DOHH2 (cell line): Measurements from ENCODE around the gene SH2B2.

Experiments used
- H3F3A ChIP-seq: fragments of 200-600 bp; sonication (generic), shearing (Covaris generic); 2 replicates; pipeline ENCODE4 v1.6.0; 2016; ENCODE audit warnings: antibody characterized with exemption, mild to moderate bottlenecking; ENCODE audit not compliant: control insufficient read depth, insufficient read depth
- H3K27ac ChIP-seq: fragments of 200-600 bp; sonication (generic); 2 replicates; pipeline ENCODE4 v1.5.1; 2014; ENCODE audit warnings: low read depth, mild to moderate bottlenecking, low read length, moderate library complexity
- H3K27me3 ChIP-seq: fragments of 200-600 bp; sonication (generic); 2 replicates; pipeline ENCODE4 v1.6.1; 2014; ENCODE audit warnings: mild to moderate bottlenecking, low read length, mixed read lengths; ENCODE audit not compliant: control insufficient read depth
- H3K36me3 ChIP-seq: fragments of 200-600 bp; sonication (generic); 2 replicates; pipeline ENCODE4 v1.6.1; 2014; ENCODE audit warnings: mild to moderate bottlenecking, low read length, moderate library complexity, mixed read lengths; ENCODE audit not compliant: control insufficient read depth
- H3K4me1 ChIP-seq: fragments of 200-600 bp; sonication (generic); 2 replicates; pipeline ENCODE4 v1.6.1; 2014; ENCODE audit warnings: mild to moderate bottlenecking, low read length, mixed read lengths; ENCODE audit not compliant: control insufficient read depth
- H3K4me2 ChIP-seq: fragments of 200-600 bp; sonication (generic); 2 replicates; pipeline ENCODE4 v1.6.0; 2014; ENCODE audit warnings: mild to moderate bottlenecking, low read length, moderate library complexity
- H3K4me3 ChIP-seq: fragments of 200-600 bp; sonication (generic); 2 replicates; pipeline ENCODE4 v1.5.1; 2014; ENCODE audit warnings: mild to moderate bottlenecking, low read length, mixed read lengths
- H3K79me2 ChIP-seq: fragments of 200-600 bp; sonication (generic); 2 replicates; pipeline ENCODE4 v1.6.1; 2014; ENCODE audit warnings: mild to moderate bottlenecking, low read length, mixed read lengths; ENCODE audit not compliant: control insufficient read depth
- H3K9me2 ChIP-seq: fragments of 200-600 bp; sonication (generic); replicated peaks from 2 replicates; pipeline ENCODE4 v1.6.1; 2014; ENCODE audit warnings: mild to moderate bottlenecking, low read length, mixed read lengths; ENCODE audit not compliant: control insufficient read depth
- H3K9me3 ChIP-seq: fragments of 200-600 bp; sonication (generic); 2 replicates; pipeline ENCODE4 v1.6.1; 2014; ENCODE audit warnings: antibody characterized with exemption, low read length, mixed read lengths; ENCODE audit not compliant: control insufficient read depth, insufficient read depth
- H4K20me1 ChIP-seq: fragments of 200-600 bp; sonication (generic); 2 replicates; pipeline ENCODE4 v1.6.0; 2014; ENCODE audit warnings: low read depth, mild to moderate bottlenecking, antibody characterized with exemption, low read length, moderate library complexity; ENCODE audit not compliant: control insufficient read depth, insufficient read depth
- EZH2phosphoT487 ChIP-seq: fragments of 200-600 bp; sonication (generic); IDR thresholded peaks from 2 replicates; pipeline ENCODE4 v1.6.1; 2017; ENCODE audit warnings: borderline replicate concordance, mild to moderate bottlenecking, antibody characterized with exemption, low read length, moderate library complexity, mixed read lengths
- TF ChIP-seq, protein P1 (sequence below): fragments of 200-600 bp; sonication (generic); IDR thresholded peaks from one replicate; pipeline ENCODE4 v1.5.1; 2014; ENCODE audit warnings: antibody characterized with exemption, mild to moderate bottlenecking, low read depth, low read length; ENCODE audit not compliant: poor library complexity, severe bottlenecking

Gene SH2B2

DNA sequence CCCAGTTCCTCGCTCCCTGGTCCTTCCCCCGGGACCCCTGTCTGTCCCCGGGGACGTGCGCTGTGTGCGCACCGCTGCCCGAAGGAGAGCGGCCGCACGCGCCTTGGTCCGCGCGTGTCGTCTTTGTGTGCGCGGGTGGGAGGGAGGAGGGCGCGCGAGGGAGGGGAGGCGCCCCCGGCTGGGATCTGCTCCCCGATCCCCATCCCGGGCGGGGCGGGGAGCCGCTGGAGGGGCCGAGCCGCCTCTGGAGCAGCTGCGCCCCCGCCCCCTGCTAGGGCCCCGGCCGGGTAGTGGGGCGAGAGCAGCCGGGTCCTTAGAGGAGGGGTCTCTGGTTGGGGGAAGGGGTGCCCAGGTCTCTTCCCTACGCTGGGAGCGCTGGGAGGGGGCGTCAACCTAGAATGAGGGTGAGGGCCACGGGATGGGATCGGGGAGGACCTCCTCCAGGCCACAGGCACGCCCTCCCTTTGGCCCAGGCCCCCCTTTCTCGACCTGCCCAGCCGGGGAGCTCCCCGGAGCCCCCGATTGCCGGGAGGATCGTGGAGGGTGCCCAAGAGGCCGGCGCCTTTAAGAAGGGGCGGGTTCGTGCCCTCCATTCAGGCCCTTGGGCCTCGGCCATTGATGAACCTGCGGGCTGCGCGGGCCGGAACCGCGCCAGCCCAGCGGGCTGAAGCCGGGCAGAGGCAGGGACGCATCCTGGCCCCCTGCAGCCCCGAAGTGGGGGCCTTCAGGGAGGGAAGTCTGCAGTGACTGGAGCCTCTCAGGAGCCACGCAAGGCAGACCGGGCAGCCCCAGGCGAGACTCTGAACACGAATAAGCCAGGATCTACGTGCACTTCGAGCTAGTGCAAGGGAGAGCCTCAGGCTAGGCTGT is 678 bp downstream of the SH2B2 start:
- H3K9me3 ChIP-seq = no peaks in the 10 kb centered on the region
- peaks cover 30% of the 10 kb centered on the region for H3K36me3 ChIP-seq
- H3K27ac ChIP-seq = peak overlapping the region; percentile 89
- H3K79me2 ChIP-seq = peaks cover 50% of the 10 kb centered on the region
- peaks cover 6% of the 10 kb centered on the region; the same call in 1 of the 2 replicates for H3K27me3 ChIP-seq
- peaks cover 79% of the 10 kb centered on the region for H3K4me1 ChIP-seq
- H3K4me3 ChIP-seq = peak overlapping the region; percentile 82
- peak overlapping the region; percentile 86 for H3K4me2 ChIP-seq
- TF ChIP-seq EZH2phosphoT487 = no peak
- TF ChIP-seq, protein P1, sequence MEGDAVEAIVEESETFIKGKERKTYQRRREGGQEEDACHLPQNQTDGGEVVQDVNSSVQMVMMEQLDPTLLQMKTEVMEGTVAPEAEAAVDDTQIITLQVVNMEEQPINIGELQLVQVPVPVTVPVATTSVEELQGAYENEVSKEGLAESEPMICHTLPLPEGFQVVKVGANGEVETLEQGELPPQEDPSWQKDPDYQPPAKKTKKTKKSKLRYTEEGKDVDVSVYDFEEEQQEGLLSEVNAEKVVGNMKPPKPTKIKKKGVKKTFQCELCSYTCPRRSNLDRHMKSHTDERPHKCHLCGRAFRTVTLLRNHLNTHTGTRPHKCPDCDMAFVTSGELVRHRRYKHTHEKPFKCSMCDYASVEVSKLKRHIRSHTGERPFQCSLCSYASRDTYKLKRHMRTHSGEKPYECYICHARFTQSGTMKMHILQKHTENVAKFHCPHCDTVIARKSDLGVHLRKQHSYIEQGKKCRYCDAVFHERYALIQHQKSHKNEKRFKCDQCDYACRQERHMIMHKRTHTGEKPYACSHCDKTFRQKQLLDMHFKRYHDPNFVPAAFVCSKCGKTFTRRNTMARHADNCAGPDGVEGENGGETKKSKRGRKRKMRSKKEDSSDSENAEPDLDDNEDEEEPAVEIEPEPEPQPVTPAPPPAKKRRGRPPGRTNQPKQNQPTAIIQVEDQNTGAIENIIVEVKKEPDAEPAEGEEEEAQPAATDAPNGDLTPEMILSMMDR = no peak
- H4K20me1 ChIP-seq = peaks cover 17% of the 10 kb centered on the region
- H3K9me2 ChIP-seq = no peaks in the 10 kb centered on the region
- peaks cover 34% of the 10 kb centered on the region for H3F3A ChIP-seq

DNA sequence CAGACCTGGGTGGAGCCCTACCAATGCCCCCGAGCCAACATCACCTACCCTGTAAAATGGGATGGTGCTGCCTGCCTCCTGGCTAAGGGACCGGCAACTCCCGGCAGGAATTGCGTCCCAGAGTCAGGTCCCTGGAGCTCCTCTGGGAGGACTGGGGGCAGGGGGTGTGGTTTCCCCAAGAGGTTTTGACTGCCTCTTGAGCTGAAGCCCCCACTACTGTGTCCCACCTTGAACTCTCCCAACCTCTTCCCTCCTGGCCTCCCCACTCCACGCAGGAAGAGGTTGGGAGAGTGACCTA is 1.3 kb downstream of the SH2B2 start:
- TF ChIP-seq, protein P1 = no peak
- TF ChIP-seq EZH2phosphoT487 = no peak
- H3K4me1 ChIP-seq = peaks cover 84% of the 10 kb centered on the region
- H3K4me2 ChIP-seq = peak overlapping the region; percentile 86
- H3K36me3 ChIP-seq = peaks cover 34% of the 10 kb centered on the region
- peaks cover 34% of the 10 kb centered on the region for H3F3A ChIP-seq
- H3K79me2 ChIP-seq = peaks cover 56% of the 10 kb centered on the region
- no peaks in the 10 kb centered on the region for H3K9me3 ChIP-seq
- H3K4me3 ChIP-seq = peak overlapping the region; percentile 82
- peaks cover 17% of the 10 kb centered on the region for H4K20me1 ChIP-seq
- peak overlapping the region; percentile 89 for H3K27ac ChIP-seq
- no peaks in the 10 kb centered on the region for H3K9me2 ChIP-seq
- peaks cover 6% of the 10 kb centered on the region; the same call in 1 of the 2 replicates for H3K27me3 ChIP-seq

- Histone ChIP-seq H3K36me3 (peaks cover 36% of the 10 kb centered on the region), H3K4me2 (peak overlapping the region; percentile 86), H3F3A (peaks cover 34% of the 10 kb centered on the region), H3K79me2 (peaks cover 61% of the 10 kb centered on the region), H3K27me3 (peaks cover 6% of the 10 kb centered on the region; the same call in 1 of the 2 replicates), H3K9me3 (no peaks in the 10 kb centered on the region), H4K20me1 (peaks cover 17% of the 10 kb centered on the region), H3K9me2 (no peaks in the 10 kb centered on the region), H3K4me1 (peaks cover 86% of the 10 kb centered on the region), H3K4me3 (peak overlapping the region; percentile 82), H3K27ac (peak overlapping the region; percentile 89)
- TF ChIP-seq, protein P1 = peak; percentile 88
- no peak for TF ChIP-seq EZH2phosphoT487
These were observed 1.7 kb downstream of the SH2B2 start for GRCh38 chr7:102288285-102288930.
